Thyroid gland (tissue), 4 donors: Measurements from ENCODE around the gene PSMD11. TPM values are rescaled to one million over a fixed set of nuclear protein-coding genes. Genes with fewer than 3 reads are reported as not detected.

Source experiments
- DNase-seq, 2 donors: peaks; one replicate each; pipeline ENCODE4 v3.0.0-alpha.2; 2019
- H3K27ac ChIP-seq, 3 donors: fragments of 200-600 bp; sonication (generic); 1 replicate in 2 of 3; 2 replicates in 1 of 3; pipeline ENCODE4 v1.5.1; 2016 to 2019; ENCODE audit warnings: mild to moderate bottlenecking in 1 of 3, moderate library complexity in 1 of 3
- H3K27me3 ChIP-seq: fragments of 200-600 bp; sonication (generic); one replicate; pipeline ENCODE4 v1.5.1; 2019
- H3K36me3 ChIP-seq, 2 donors: fragments of 200-600 bp; sonication (generic); one replicate each; pipeline ENCODE4 v1.5.1; 2016 to 2019
- H3K4me1 ChIP-seq, 2 donors: fragments of 200-600 bp; sonication (generic); one replicate each; pipeline ENCODE4 v1.5.1; 2017 to 2019
- H3K4me3 ChIP-seq, 3 donors: fragments of 200-600 bp; sonication (generic); replicated peaks in 1 of 3; 1 replicate in 2 of 3; 2 replicates in 1 of 3; pipeline ENCODE4 v1.5.1; 2016; ENCODE audit warnings: mild to moderate bottlenecking in 1 of 3
- H3K9me3 ChIP-seq: fragments of 200-600 bp; sonication (generic); one replicate; pipeline ENCODE4 v1.5.1; 2017
- CTCF ChIP-seq, 6 experiments: fragments of 200-600 bp in 3 of 6; fragments of 450-650 bp in 3 of 6; sonication (generic) in 3 of 6; IDR thresholded peaks; one replicate each; pipeline ENCODE4 v1.5.1; 2016 to 2019; ENCODE audit warnings: antibody characterized with exemption in 6 of 6, mild to moderate bottlenecking in 2 of 6, inconsistent platforms in 1 of 6, moderate library complexity in 1 of 6
- POLR2A ChIP-seq, 2 donors: fragments of 450-650 bp; IDR thresholded peaks; one replicate each; pipeline ENCODE4 v1.6.1; 2017; ENCODE audit warnings: antibody characterized with exemption in 2 of 2, mild to moderate bottlenecking in 2 of 2, moderate library complexity in 1 of 2
- WGBS, 2 donors: methylation state at CpG; one replicate each; pipeline ENCODE4 v1.1.5; 2017; 5-methylcytosine and 5-hydroxymethylcytosine counted together
- intact Hi-C: fragments of 100-400 bp; cut with DNase I; formaldehyde crosslinking; loops from one replicate; pipeline ENCODE4 v1.15.1; 2023
- total RNA-seq, 4 donors: library from RNA; depleted of rRNA; stranded (reverse); fragments of >200 nt; gene quantifications; one replicate each; pipeline ENCODE4 v1.2.3, GENCODE V29; 2016

The PSMD11 gene
- total RNA-seq, 4 donors from 2014 or later = 41.3 to 73.8 (median 64.3) TPM

- no peak overlapping the region for H3K27ac ChIP-seq
- 74 to 84% methylated on average over 13 to 15 of the region's 21 CpGs for WGBS, 2 donors
- no peak for DNase-seq
These were observed 47.3 kb downstream of the PSMD11 start for GRCh38 chr17:32491371-32492263.

GRCh38 chr17:32492264-32492589 is 47.9 kb downstream of the PSMD11 start:
- TF ChIP-seq POLR2A (IDR thresholded peaks at IDR 0.05) (no peak), CTCF (IDR thresholded peaks at IDR 0.05) (no peak)
- Histone ChIP-seq H3K36me3 (no peaks in the 10 kb centered on the region), H3K27me3 (no peaks in the 10 kb centered on the region), H3K27ac (no peak overlapping the region), H3K4me3 (no peak overlapping the region), H3K9me3 (no peaks in the 10 kb centered on the region), H3K4me1 (peaks cover 0 to 4% of the 10 kb centered on the region in 2 donors)
- DNase-seq = no peak
- 88 to 89% methylated on average over 4 of the region's 4 CpGs for WGBS, 2 donors
- intact Hi-C loops = no loop called here

More at GRCh38 chr17:32491371-32492263, 47.3 kb downstream of the PSMD11 start:
- Histone ChIP-seq H3K9me3 (no peaks in the 10 kb centered on the region), H3K27me3 (no peaks in the 10 kb centered on the region), H3K4me1 (peaks cover 0 to 4% of the 10 kb centered on the region in 2 donors), H3K36me3 (no peaks in the 10 kb centered on the region), H3K4me3 (no peak overlapping the region)
- TF ChIP-seq POLR2A (IDR thresholded peaks at IDR 0.05) (no peak), CTCF (IDR thresholded peaks at IDR 0.05) (no peak)
- intact Hi-C loops = no loop called here

- no peak overlapping the region for H3K27ac ChIP-seq
- whole genome bisulfite sequencing, 2 donors = 86 to 93% methylated on average over 7 of the region's 7 CpGs
- no peaks in the 10 kb centered on the region for H3K9me3 ChIP-seq
- intact Hi-C loops = no loop called here
- H3K27me3 ChIP-seq = no peaks in the 10 kb centered on the region
- H3K36me3 ChIP-seq = no peaks in the 10 kb centered on the region
- TF ChIP-seq POLR2A (IDR thresholded peaks at IDR 0.05) = no peak
- TF ChIP-seq CTCF (IDR thresholded peaks at IDR 0.05) = no peak
- DNase-seq = no peak
- H3K4me1 ChIP-seq = no peaks in the 10 kb centered on the region
- no peak overlapping the region for H3K4me3 ChIP-seq
These were observed 48.5 kb downstream of the PSMD11 start for GRCh38 chr17:32492648-32493289.

- Histone ChIP-seq H3K36me3 (no peaks in the 10 kb centered on the region), H3K9me3 (no peaks in the 10 kb centered on the region), H3K4me1 (no peaks in the 10 kb centered on the region), H3K4me3 (no peak overlapping the region), H3K27me3 (no peaks in the 10 kb centered on the region), H3K27ac (no peak overlapping the region)
- intact Hi-C loops = no loop called here
- no peak for DNase-seq
- TF ChIP-seq POLR2A (IDR thresholded peaks at IDR 0.05) (no peak), CTCF (IDR thresholded peaks at IDR 0.05) (no peak)
- 74 to 88% methylated on average over 2 to 15 of the region's 15 CpGs for WGBS, 2 donors
These were observed 49.3 kb downstream of the PSMD11 start for GRCh38 chr17:32493571-32493970.

GRCh38 chr17:32493976-32494513 is 49.7 kb downstream of the PSMD11 start:
- H3K9me3 ChIP-seq = no peaks in the 10 kb centered on the region
- TF ChIP-seq CTCF (IDR thresholded peaks at IDR 0.05) (no peak), POLR2A (IDR thresholded peaks at IDR 0.05) (no peak)
- WGBS, 2 donors = 96 to 97% methylated on average over 5 to 9 of the region's 11 CpGs
- intact Hi-C loops = no loop called here
- H3K36me3 ChIP-seq = no peaks in the 10 kb centered on the region
- H3K27ac ChIP-seq = no peak overlapping the region
- H3K4me3 ChIP-seq = no peak overlapping the region
- DNase-seq = no peak
- H3K4me1 ChIP-seq = no peaks in the 10 kb centered on the region
- no peaks in the 10 kb centered on the region for H3K27me3 ChIP-seq
